NCI-H460 (cell line): Measurements from ENCODE around the gene CCDC85C. TPM values are rescaled to one million over a fixed set of nuclear protein-coding genes. Genes with fewer than 3 reads are reported as not detected.

Source experiments
- DNase-seq: peaks from one replicate; pipeline ENCODE4 v3.0.0-alpha.2; 2016; ENCODE audit warnings: low read depth; ENCODE audit errors: extremely low read depth
- total RNA-seq: library from RNA; depleted of rRNA; stranded (reverse); fragments of >200 nt; shearing (Covaris generic); gene quantifications from 2 replicates; pipeline ENCODE4 v1.2.3, GENCODE V29; 2014

Gene CCDC85C
- total RNA-seq, 1 experiment from 2014 or later = 7.2 TPM

GRCh38 chr14:99527427-99528076 is 76.5 kb downstream of the CCDC85C start:
- no peak for DNase-seq

DNA sequence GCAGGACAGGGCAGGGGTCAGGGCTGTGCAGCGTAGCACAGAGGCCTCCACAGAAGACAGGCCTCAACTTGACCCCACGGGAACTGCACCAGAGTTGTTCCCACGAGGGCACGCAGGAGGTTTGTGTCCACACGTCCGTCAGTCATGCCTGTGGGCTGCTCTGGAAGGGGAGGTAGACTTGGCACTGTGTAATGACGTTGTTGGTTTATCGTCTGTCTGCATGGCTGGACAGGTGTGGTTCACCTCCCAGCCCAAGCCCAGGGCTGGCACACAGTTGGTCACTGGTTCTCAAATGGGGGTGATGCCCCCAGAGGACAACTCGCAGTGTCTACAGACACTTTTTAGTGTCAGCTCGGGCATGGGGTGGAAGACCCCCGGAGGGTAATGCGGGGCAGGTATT is 77.0 kb downstream of the CCDC85C start:
- no peak for DNase-seq

- no peak for DNase-seq
These were observed 78.3 kb downstream of the CCDC85C start for GRCh38 chr14:99525699-99526080.

DNA sequence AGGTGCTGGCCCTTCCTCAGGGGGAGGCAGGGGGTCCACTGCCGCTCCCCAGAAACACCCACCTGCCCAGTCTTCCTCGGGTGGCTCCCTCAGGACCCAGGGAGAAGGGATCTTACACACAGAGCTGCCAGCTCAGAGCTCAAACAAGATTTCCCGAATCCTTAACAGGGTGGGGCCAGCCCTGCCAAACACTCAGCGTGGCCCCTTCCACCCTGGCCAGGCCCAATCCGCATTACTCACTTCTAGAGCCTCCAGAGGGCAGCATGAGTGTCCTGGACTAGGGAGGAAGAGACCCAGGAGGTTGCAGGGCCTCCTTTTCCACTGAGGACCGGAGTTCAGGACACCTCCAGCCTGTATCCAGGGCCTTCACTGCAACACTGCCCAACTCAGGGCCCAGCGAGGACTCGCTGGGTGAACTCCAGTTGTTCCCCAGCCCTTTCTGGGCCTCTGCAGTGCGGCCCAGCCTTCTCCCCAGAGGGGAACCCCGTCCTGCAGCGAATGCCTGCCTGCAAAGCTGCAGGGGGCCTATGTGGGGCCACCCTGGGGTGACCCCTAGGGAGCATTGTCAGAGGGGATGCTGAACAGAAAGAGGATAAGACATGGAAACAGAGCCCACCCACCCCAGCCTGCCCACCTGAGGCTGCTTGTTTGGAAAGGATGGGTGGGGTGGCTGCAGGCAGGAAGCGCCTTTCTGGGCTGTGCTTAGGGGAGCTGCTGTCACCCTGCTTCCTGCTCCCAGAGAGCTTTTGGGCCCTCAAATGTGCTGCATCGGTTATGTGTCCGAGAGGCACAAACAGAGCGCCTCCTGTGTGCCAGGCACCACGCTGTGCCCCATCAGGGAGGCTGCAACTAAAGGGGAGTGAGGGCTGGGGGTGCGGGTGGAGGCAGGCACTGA is 79.0 kb downstream of the CCDC85C start:
- DNase-seq = no peak

GRCh38 chr14:99524091-99524661 is 79.8 kb downstream of the CCDC85C start:
- no peak for DNase-seq

DNA sequence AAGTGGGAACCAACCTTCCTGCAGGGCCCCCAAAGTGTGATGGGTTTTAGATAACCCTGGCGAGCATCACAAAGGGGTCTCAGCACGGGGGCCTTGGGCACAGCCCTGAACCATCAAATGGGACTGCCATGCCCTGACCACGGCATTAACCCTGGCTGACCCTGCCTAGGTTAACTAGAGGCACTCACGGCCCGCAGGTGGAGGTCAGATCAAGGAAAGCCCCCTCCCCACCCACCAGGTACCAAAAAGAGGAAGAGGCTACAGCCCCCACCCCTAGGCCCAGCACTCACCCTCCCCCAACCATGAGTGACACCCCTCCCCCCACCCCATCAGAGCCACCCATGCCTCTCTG is 80.3 kb downstream of the CCDC85C start:
- no peak for DNase-seq

DNA sequence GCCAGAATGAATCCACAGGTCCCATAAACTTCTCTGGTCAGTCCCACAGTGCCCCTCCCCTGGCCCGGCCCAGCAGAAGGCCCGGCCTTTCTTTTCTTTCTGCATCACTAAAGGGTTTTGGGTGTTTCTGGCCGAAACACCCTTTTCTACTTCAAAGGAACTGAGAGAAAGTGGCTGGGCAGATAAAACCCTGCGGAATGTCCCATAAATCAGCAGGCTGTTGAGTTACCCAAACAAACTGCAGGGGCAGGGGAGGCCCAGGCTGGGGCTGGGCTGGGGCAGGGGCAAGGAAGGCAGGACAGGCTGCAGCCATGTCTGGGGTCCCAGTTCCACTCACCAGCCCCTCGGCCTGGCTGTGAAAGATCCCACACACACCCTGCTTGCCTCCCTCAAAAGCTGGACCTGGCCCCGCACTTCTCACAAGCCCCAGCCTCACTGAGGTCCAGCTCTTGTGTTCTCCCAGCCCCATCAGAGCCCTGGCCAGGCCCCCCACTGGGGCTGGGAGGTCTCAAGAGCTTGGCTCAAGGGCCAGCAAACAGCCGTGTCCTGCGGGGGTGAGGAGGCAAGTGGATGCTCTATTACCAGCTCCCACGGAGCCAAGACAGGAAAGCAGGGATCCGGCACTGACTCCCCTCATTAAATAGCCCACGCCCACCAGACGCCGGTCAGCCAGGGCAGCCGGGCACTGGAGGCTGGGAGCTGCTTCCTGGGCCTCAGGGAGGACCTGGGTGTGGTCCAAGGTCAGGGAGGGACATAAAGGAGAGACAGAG is 80.9 kb downstream of the CCDC85C start:
- no peak for DNase-seq

DNA sequence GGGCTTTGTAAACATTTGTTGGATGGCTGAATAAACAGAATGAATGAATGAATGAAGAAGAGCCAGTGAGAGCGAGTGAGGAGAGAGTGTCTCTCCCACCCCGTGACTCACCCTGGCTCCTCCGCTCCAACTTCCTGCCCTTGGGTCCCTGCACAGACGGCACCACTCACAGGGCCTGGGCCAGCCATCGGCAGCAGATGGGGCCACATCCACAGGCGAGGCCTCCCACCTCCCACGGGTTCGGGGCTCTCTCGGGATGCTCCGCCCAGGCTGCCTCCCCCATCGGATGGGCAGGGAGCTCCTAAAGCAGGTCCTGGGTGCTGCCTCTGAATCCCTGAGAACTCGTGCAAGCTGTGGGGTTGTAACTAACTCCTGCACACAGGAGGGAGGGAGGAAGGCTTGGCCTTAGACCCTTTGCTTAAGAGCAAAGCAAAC is 81.5 kb downstream of the CCDC85C start:
- no peak for DNase-seq

GRCh38 chr14:99522025-99522401 is 82.0 kb downstream of the CCDC85C start:
- no peak for DNase-seq

DNA sequence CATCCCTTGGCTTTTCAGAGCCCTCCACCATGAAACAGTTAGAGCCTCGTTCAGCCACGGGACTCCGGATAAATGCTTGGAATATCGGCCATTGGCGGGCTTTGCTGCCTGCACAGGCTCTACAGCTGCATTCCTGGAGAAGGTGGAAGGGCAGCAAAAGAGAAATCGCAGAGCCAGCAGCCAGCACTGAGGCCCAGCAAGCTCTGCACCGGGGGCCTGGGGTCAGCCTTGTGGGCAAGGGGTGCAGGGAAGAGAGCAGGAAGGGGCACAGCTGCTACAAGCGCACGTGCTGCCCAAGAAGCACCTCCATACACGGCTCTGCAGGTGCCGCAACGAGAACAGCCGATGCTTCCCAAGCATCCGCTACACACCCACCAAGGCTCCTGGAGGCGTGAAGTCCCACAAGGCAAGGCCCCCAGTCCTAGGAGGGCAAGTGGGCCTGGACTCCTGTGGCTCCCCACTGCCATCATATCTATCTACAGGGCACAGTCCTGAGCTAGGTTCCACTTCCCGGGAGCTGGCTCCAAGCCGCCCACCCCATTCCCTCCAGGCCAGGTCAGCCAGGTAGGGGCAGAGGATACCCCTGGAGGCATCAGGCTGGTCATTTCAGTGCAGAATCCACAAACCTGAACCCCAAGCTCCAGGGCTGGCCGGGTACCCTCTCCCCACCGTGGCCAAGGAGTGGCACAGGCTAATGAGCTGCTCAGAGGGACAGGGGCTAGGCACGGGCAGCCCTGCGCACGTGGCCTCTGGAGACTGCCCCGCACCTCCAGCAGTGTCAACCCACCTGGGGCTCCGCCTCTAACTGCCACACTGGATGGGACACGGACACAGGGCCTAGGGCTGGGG is 82.6 kb downstream of the CCDC85C start:
- no peak for DNase-seq

GRCh38 chr14:99520571-99521081 is 83.4 kb downstream of the CCDC85C start:
- DNase-seq = no peak

DNA sequence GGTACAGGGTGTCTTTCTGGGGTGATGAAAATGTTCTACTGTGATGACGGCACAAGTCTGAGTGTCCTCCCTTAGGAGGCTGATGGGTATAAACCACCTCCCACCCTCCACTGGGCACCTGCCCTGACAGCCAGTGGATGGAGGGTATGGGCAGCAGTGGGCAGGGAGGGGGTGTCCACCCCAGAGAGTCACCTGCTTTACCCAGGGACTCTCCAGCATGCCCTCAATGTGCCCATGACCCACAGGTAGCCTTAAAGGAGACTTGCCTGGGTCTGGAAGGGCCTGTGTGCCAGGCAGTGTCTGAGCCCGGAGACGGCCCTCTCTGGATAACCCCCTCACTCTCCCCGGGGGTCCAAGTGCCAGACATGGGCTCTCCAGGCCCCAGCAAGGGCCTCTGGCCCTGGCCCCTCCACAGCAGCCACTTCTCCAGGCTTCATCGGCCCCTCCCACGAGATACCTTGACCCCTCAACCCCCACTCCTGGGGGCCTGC is 84.0 kb downstream of the CCDC85C start:
- no peak for DNase-seq

- no peak for DNase-seq
These were observed 84.6 kb downstream of the CCDC85C start for GRCh38 chr14:99519347-99519881.

DNA sequence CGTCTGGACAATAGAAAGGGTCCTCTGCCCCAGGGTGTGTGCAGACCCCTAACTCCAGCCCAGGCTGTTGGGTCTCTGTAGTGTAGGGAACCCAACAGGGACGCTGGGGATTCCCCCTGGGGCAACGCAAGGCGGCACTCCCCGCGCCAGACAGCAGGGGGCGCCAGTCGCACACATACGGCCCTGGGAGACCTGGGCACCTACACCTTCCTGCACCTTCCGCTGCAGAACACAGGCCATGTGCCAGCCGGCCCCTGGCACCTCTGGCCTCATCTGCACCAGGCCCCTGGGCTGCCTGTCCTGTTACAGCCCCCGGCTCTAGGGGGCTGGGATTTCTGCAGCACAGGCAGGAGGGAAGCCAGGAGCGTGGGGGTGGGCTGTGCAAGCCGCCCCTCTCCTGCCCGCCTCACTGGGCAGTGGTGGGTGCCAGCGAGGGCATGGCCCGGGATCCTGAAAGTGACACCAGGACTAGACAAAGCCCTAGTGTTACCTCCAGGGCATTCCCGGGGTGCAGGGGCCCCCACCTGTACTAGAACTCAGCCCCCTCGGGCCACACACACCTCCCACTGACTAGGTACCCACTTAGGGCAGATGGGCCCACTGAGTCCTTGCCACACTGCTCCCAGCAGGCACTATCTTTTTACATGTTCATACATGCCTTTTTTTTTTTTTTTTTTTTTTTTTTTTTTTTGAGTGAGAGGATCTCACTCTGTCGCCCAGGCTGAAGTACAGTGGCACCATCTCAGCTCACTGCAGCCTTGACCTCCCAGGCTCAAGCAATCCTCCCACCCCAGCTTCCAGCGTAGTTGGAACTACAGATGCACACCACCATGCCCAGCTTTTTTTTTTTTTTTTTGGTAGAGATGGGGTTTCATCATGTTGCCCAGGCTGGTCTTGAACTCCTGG is 85.3 kb downstream of the CCDC85C start:
- peak; percentile 57 for DNase-seq

DNA sequence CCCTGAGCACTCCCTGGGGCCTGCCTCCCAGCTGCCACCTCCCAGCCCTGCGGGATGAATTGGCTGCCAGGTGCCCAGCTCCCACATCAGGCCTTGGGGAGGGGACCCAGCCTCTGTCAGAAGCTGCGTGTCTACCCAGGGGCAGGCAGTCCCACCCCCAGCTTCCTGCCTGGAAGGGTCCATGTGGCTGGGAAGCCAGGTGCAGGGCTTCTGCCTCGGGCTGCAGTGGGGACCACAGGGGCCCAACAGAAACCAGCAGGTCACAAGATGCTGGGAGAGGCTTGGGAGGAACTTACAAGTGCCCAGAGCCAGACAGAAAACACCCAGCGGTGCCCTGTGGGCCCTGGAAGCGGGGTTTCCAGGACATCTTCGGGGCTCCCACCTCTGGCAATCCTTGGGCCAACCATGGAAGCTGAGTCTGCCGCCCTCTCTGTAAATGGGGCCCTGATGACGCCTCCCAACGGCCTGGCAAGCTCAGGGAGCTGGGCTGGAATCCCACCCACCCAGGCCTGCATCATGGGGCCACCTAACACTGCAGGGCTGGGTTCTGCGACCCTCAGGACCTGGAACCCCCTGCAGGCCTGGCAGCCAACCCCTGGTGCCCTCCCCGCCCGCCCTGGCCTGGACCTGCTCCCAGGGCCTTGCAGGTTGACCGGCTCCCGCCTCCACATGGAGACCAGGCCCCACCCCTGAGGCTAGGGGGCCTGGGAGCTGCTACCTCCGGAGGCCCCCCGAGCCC is 86.2 kb downstream of the CCDC85C start:
- DNase-seq = no peak

GRCh38 chr14:99516871-99517642 is 87.0 kb downstream of the CCDC85C start:
- no peak for DNase-seq
